ENCODE results near the gene NKX2-3.

DNA sequence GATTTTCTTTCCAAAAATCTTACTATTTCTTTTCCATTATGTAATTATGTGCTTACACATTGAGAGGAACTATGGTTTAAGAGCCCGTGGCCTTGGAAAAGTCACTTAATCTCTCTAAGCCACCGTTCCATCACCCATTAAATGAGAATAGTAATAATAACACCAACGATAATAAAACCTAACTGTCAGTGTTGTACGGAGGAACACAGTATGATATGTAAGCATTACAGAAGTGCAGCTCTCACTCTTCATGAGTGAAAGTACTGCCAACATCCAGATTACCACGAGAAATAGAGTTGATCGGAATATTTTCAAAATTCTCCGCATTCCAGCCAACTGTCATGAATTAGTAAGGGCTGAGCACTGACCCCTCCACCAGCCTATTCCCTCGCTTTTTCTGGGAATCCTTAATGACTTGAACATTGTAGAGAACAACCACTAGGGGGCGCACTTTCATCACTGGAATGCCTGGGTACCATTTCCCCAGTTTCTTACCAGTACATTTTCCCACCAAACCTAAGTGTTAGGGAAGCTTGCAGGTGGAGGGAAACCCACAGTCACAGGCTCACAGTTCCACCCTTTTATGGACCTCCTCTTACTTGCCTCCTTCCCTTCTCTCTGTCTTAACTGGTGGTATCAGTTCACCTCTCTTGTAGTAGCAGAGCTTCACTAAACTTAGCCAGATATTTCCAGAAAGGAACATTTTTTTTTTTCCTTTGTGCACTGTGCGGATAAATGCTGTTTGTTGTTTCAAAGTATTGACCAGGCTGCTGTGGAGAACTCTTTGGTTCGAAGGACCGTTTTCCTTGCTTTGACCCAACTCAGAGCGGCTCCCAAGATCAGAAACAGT is 27.8 kb downstream of the NKX2-3 start:
- TF ChIP-seq RAD21 (IDR thresholded peaks at IDR 0.05; ENCODE audit: low read depth) (peak; percentile 83), TAF1 (IDR thresholded peaks at IDR 0.05; ENCODE audit: low read depth) (no peak), FOXM1 (IDR thresholded peaks at IDR 0.05; ENCODE audit: borderline replicate concordance, low read depth) (no peak), TCF12 (IDR thresholded peaks at IDR 0.05; ENCODE audit: low read depth) (no peak), MAX (IDR thresholded peaks at IDR 0.05) (no peak), EP300 (IDR thresholded peaks at IDR 0.05; ENCODE audit: borderline replicate concordance) (no peak)

Measured in Ishikawa (cell line).